Activated naive CD8-positive, alpha-beta T cell treated with anti-CD3 and anti-CD28 coated beads, Interleukin-2, amount 10 ng/mL, durations not matched to agents 7 days and 5 days (primary cell): Measurements from ENCODE around the gene TRAF5. TPM values are rescaled to one million over a fixed set of nuclear protein-coding genes. Genes with fewer than 3 reads are reported as not detected.
"Not testable (repeated sequence)": the region's sequence is repeated elsewhere in the genome, so short reads cannot be mapped to it uniquely, and the experiment has no call there.

Experiments used
- ATAC-seq: fragments of 150-1000 bp; cut with Tn5 transposase; one replicate; pipeline ENCODE4 v1.10.0; 2021; ENCODE audit warnings: low read depth, moderate library complexity
- POLR2A ChIA-PET: fragments of 350-600 bp; sonication (Branson Sonifier 250); formaldehyde crosslinking; loops from one replicate; lab custom pipeline; 2021; ENCODE audit warnings: antibody characterized with exemption; lab: Charles Lee
- DNase-seq: peaks from one replicate; pipeline ENCODE4 v3.0.0; 2021
- H3K27ac Mint-ChIP-seq: one replicate; pipeline ENCODE4 v1.8.0; 2022; ENCODE audit warnings: mild to moderate bottlenecking, mixed read lengths
- H3K27me3 Mint-ChIP-seq: one replicate; pipeline ENCODE4 v1.8.0; 2022; ENCODE audit warnings: mild to moderate bottlenecking, moderate library complexity, mixed read lengths
- H3K36me3 Mint-ChIP-seq: one replicate; pipeline ENCODE4 v1.8.0; 2021; ENCODE audit warnings: mild to moderate bottlenecking, mixed read lengths
- H3K4me1 Mint-ChIP-seq: one replicate; pipeline ENCODE4 v1.8.0; 2021; ENCODE audit warnings: mixed read lengths
- H3K4me3 Mint-ChIP-seq: one replicate; pipeline ENCODE4 v1.8.0; 2022; ENCODE audit warnings: mild to moderate bottlenecking, moderate library complexity, mixed read lengths
- H3K9me3 Mint-ChIP-seq: one replicate; pipeline ENCODE4 v1.8.0; 2021; ENCODE audit warnings: mixed read lengths
- total RNA-seq, 2 experiments: library from RNA; stranded (reverse); gene quantifications; one replicate each; pipeline ENCODE4 v1.2.3, GENCODE V29; 2021

TRAF5 gene
- total RNA-seq, 2 experiments from 2014 or later, result 82.2 to 84.0 TPM

DNA sequence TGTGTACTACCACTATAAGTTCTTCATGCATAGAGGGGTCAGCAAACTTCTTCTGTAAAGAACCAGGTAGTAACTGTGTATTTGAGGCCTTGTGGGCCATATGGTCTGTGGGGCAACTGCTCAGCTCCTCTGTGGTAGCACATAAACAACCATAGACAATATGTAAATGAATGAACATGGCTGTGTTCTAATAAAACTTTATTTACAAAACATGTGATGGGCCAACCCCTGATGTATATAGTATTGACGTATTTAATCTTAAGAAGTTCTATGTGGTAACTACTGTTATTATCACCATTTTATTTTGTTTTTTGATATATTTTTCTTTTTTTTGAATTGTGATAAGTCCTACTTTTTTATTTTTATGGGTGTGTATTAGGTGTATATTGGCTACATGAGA, 15.4 kb downstream of the TRAF5 start:
- no peak overlapping the region for H3K27ac Mint-ChIP-seq
- H3K27me3 Mint-ChIP-seq, result no peaks in the 10 kb centered on the region
- POLR2A ChIA-PET, result interaction anchor here (2.3 kb wide), 1 partner anchor 13 kb away, joined by 11 read pairs; no protein-coding TSS in a partner anchor
- peaks cover 47% of the 10 kb centered on the region for H3K36me3 Mint-ChIP-seq
- H3K4me3 Mint-ChIP-seq, result no peak overlapping the region
- DNase-seq (no peak), ATAC-seq (no peak)
- peaks cover 51% of the 10 kb centered on the region for H3K4me1 Mint-ChIP-seq
- H3K9me3 Mint-ChIP-seq, result no peaks in the 10 kb centered on the region

DNA sequence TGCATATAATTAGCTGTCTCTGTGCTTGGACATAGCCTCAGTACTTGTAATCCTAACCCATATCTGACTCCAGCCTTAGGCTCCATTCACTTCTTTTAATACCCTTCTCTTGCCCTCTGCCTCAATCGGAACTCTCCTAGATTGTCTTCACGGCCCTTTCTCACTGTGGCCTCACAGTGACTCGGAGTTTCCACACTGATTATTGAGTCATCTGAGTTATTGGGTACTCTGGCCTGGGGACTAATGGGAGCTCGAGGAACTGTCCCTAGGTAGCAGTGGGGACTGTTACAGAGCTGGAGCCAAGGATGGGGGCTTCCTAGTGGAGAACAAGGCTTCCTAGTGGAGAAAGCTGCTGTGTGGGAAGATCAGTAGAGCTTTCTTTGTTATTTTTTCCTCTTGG, 17.0 kb downstream of the TRAF5 start:
- Mint-ChIP-seq H3K27me3 (no peaks in the 10 kb centered on the region), H3K4me1 (peaks cover 47% of the 10 kb centered on the region), H3K9me3 (no peaks in the 10 kb centered on the region), H3K27ac (peak overlapping the region; percentile 21), H3K4me3 (no peak overlapping the region), H3K36me3 (peaks cover 46% of the 10 kb centered on the region)
- POLR2A ChIA-PET, result interaction anchor here (1.2 kb wide), 1 partner anchor 16 kb away, joined by 3 read pairs; no protein-coding TSS in a partner anchor
- no peak for DNase-seq
- no peak for ATAC-seq

- H3K36me3 Mint-ChIP-seq, result peaks cover 48% of the 10 kb centered on the region
- H3K27ac Mint-ChIP-seq, result no peak overlapping the region
- POLR2A ChIA-PET, result interaction anchor here (1.2 kb wide), 1 partner anchor 17 kb away, joined by 3 read pairs; no protein-coding TSS in a partner anchor
- no peaks in the 10 kb centered on the region for H3K9me3 Mint-ChIP-seq
- peaks cover 42% of the 10 kb centered on the region for H3K4me1 Mint-ChIP-seq
- DNase-seq, result no peak
- no peak for ATAC-seq
- no peaks in the 10 kb centered on the region for H3K27me3 Mint-ChIP-seq
- no peak overlapping the region for H3K4me3 Mint-ChIP-seq
These were observed 17.6 kb downstream of the TRAF5 start for GRCh38 chr1:211344152-211344618.

DNA sequence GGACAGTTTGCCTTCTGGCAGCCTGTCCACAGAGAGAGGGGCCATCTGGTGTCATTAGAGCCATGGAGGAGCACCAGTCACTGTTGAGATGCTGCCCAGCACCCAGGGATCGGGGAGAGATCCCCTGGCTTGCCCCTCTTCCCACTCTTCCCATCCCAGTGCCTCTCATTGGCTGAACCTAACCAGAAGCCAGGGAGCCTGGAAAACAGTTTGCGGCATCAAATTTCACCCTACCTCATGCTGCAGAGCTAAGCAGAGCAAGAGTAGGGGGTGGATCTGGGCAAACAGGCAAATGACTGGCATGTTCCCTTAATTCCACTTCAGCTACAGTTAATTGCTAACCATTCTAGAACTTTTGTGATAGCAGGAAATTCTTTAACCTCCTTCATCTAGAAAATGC, 19.1 kb downstream of the TRAF5 start:
- H3K4me3 Mint-ChIP-seq, result no peak overlapping the region
- no peaks in the 10 kb centered on the region for H3K27me3 Mint-ChIP-seq
- ATAC-seq (no peak), DNase-seq (no peak)
- peaks cover 41% of the 10 kb centered on the region for H3K4me1 Mint-ChIP-seq
- POLR2A ChIA-PET, result interaction anchor here (1.1 kb wide), 1 partner anchor 16 kb away, joined by 3 read pairs; no protein-coding TSS in a partner anchor
- H3K27ac Mint-ChIP-seq, result no peak overlapping the region
- H3K9me3 Mint-ChIP-seq, result peaks cover 2% of the 10 kb centered on the region
- peaks cover 56% of the 10 kb centered on the region for H3K36me3 Mint-ChIP-seq

DNA sequence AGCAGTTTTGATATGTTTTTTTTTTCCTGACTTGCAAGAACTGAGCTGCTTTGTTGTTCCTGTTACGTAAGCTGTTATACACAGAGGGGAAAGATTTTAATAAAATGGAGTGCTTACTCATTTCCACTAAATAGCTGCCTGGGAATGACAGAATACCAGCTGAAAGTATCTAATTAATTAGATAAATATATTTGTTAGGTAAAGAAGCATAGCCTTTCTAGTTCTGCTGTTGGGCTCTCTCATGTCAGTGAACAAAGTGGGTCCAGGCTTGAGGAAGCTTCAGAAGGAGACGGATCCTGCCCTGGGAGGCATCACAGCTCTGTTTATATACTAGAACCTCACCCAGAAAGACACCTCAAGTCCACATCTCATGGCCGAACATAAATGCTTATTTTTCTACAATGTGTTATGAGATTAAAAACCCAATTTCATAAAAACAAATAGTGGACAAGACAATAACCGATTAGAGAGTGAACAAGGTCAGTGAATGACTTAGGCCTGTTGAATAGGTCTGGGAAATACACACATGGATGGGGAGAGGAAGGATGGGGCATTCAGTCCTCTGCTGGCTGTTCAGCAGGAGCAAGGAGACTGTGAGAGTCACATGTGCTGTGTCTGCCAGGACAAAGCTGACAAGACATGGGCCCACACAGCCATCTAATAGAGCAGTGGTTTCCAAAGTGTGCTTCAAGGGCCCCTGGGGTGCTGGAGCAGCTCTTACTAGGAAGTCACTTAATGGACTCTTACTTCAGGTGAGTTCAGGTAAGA, 20.6 kb downstream of the TRAF5 start:
- Mint-ChIP-seq H3K27ac (no peak overlapping the region), H3K36me3 (peaks cover 61% of the 10 kb centered on the region), H3K4me3 (no peak overlapping the region), H3K4me1 (peaks cover 40% of the 10 kb centered on the region), H3K27me3 (no peaks in the 10 kb centered on the region), H3K9me3 (peaks cover 12% of the 10 kb centered on the region)
- POLR2A ChIA-PET, result interaction anchor here (0.7 to 1.1 kb wide), 2 partner anchors 19 to 89 kb away, joined by 4 to 5 read pairs; no protein-coding TSS in a partner anchor
- DNase-seq (no peak), ATAC-seq (no peak)

DNA sequence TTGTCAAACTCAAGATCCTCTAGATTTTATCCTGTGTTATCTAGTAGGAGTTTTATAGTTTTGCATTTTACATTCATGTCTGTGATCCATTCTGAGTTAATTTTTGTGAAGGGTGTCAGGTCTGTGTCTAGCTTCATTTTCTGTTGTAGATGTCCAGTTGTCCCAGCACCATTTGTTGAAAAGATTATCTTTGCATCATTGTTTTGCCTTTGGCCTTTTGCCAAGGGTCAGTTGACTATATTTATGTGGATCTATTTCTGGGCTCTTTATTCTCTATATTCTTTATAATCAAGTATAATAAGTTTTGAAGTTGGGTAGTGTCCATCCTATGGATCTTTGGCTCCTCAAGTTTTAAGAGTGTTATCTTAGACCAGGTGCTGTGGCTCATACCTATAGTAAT, 21.9 kb downstream of the TRAF5 start:
- no peak for ATAC-seq
- Mint-ChIP-seq H3K4me1 (peaks cover 40% of the 10 kb centered on the region), H3K27ac (no peak overlapping the region), H3K4me3 (no peak overlapping the region), H3K9me3 (peaks cover 12% of the 10 kb centered on the region), H3K27me3 (no peaks in the 10 kb centered on the region), H3K36me3 (peaks cover 61% of the 10 kb centered on the region)
- DNase-seq, result no peak
- POLR2A ChIA-PET, result no interaction called here

DNA sequence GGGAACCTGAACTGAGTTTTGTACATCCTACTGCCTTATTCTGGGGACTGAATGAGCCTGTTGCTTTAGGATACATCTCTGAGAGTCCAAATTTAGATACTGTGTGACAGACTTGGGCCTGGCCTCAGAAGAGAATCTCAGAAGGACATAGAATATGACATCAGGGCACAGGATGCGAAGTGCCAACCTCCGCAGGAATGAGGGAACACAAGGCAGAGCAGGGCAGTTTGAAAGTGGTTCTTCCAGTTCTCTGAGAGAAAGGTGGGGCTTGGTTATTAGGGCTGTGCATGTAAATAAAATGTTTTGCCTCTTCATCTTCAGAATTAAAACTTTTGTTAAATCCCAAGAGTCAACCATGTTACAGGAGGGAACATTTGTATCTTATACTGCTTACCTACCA, 23.1 kb downstream of the TRAF5 start:
- no peak overlapping the region for H3K27ac Mint-ChIP-seq
- peaks cover 62% of the 10 kb centered on the region for H3K36me3 Mint-ChIP-seq
- H3K9me3 Mint-ChIP-seq, result peaks cover 12% of the 10 kb centered on the region
- H3K4me1 Mint-ChIP-seq, result peaks cover 40% of the 10 kb centered on the region
- DNase-seq, result no peak
- no peaks in the 10 kb centered on the region for H3K27me3 Mint-ChIP-seq
- no peak overlapping the region for H3K4me3 Mint-ChIP-seq
- POLR2A ChIA-PET, result no interaction called here
- ATAC-seq, result no peak

GRCh38 chr1:211352055-211352454, 25.4 kb downstream of the TRAF5 start:
- H3K9me3 Mint-ChIP-seq, result peaks cover 12% of the 10 kb centered on the region
- peaks cover 41% of the 10 kb centered on the region for H3K4me1 Mint-ChIP-seq
- DNase-seq, H3K27me3 Mint-ChIP-seq, POLR2A ChIA-PET, ATAC-seq: not testable (repeated sequence)
- peaks cover 62% of the 10 kb centered on the region for H3K36me3 Mint-ChIP-seq
- H3K4me3 Mint-ChIP-seq, result peak overlapping the region; percentile 20
- peak overlapping the region; percentile 47 for H3K27ac Mint-ChIP-seq

DNA sequence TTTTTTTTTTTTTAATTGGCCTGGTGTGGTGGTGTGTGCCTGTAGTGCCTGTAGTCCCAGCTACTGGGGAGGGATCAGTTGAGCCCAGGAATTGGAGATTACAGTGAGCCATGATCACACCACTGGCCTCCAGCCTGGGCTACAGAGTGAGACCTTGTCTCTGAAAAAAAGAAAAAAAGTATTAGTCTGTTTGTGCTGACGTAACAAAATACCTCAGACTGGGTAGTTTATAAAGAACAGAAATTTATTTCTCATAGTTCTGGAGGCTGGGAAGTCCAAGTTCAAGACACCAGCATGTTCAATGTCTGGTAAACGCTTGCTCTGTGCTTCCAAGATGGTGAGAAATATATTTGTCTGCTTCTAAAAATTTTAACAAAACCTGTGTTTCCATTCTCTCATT, 25.8 kb downstream of the TRAF5 start:
- Mint-ChIP-seq H3K4me1 (peaks cover 37% of the 10 kb centered on the region), H3K27ac (peak overlapping the region; percentile 83), H3K9me3 (peaks cover 12% of the 10 kb centered on the region), H3K4me3 (peak overlapping the region; percentile 80), H3K36me3 (peaks cover 58% of the 10 kb centered on the region), H3K27me3 (no peaks in the 10 kb centered on the region)
- POLR2A ChIA-PET, result no interaction called here
- no peak for ATAC-seq
- DNase-seq, result no peak

GRCh38 chr1:211352985-211353515, 26.4 kb downstream of the TRAF5 start:
- Mint-ChIP-seq H3K4me3 (peak overlapping the region; percentile 80), H3K27me3 (no peaks in the 10 kb centered on the region), H3K36me3 (peaks cover 55% of the 10 kb centered on the region), H3K9me3 (peaks cover 12% of the 10 kb centered on the region), H3K27ac (peak overlapping the region; percentile 83), H3K4me1 (peaks cover 33% of the 10 kb centered on the region)
- no peak for DNase-seq
- POLR2A ChIA-PET, result interaction anchor here (1.6 kb wide), 1 partner anchor 25 kb away, joined by 9 read pairs; no protein-coding TSS in a partner anchor
- peak; percentile 69 for ATAC-seq

- ATAC-seq (peak; percentile 32), DNase-seq (no peak)
- Mint-ChIP-seq H3K27ac (peak overlapping the region; percentile 83), H3K4me3 (peak overlapping the region; percentile 80), H3K27me3 (no peaks in the 10 kb centered on the region), H3K9me3 (peaks cover 12% of the 10 kb centered on the region), H3K4me1 (peaks cover 33% of the 10 kb centered on the region), H3K36me3 (peaks cover 52% of the 10 kb centered on the region)
- POLR2A ChIA-PET, result interaction anchor here (1.6 kb wide), 2 partner anchors 18 to 26 kb away, joined by 4 to 9 read pairs; no protein-coding TSS in a partner anchor
These were observed 27.1 kb downstream of the TRAF5 start for GRCh38 chr1:211353562-211354212.

- no peak overlapping the region for H3K27ac Mint-ChIP-seq
- POLR2A ChIA-PET, result interaction anchor here (0.6 kb wide), 1 partner anchor 1586 kb away, joined by 3 read pairs; no protein-coding TSS in a partner anchor
- no peak for ATAC-seq
- no peak overlapping the region for H3K4me3 Mint-ChIP-seq
- no peak for DNase-seq
- peaks cover 10% of the 10 kb centered on the region for H3K9me3 Mint-ChIP-seq
- H3K27me3 Mint-ChIP-seq, result no peaks in the 10 kb centered on the region
- peaks cover 48% of the 10 kb centered on the region for H3K36me3 Mint-ChIP-seq
- H3K4me1 Mint-ChIP-seq, result peaks cover 33% of the 10 kb centered on the region
These were observed 29.2 kb downstream of the TRAF5 start for GRCh38 chr1:211355873-211356272.

DNA sequence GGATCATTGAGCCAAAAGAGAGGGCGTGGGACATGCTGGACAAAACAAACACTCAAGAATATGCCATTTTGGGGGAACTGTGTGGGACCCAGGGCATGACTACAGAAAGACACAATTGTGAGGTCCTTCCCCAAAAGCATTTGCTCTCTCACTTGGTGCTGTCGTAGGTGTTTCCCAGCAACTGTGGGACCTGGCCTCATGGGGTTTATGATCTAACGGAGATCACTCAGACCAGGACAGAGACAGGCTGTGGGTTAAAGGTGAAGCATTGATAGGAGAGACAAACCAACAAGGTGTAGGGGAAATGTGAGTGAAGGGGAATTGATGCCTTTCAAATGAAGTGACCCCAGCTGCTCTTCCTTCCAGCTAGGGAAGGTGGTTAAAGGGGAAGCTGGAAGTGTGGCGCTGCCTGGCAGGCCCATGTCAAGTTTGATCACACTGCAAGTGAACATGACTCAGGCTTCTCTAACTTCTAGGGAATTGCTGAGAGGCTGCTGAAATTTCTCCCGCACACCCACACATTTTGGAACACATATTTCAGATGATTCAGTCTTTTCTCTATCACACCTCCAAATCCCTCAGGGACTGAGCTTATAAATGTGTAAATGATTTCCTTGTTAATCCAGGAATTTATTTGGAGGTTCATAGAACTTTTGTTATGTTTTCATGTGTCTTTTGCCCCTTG, 30.2 kb downstream of the TRAF5 start:
- Mint-ChIP-seq H3K4me1 (peaks cover 28% of the 10 kb centered on the region), H3K4me3 (no peak overlapping the region), H3K9me3 (peaks cover 2% of the 10 kb centered on the region), H3K27me3 (no peaks in the 10 kb centered on the region), H3K36me3 (peaks cover 43% of the 10 kb centered on the region), H3K27ac (peak overlapping the region; percentile 35)
- no peak for DNase-seq
- POLR2A ChIA-PET, result no interaction called here
- ATAC-seq, result no peak
